ENCODE measurements around the gene ISX.

DNA sequence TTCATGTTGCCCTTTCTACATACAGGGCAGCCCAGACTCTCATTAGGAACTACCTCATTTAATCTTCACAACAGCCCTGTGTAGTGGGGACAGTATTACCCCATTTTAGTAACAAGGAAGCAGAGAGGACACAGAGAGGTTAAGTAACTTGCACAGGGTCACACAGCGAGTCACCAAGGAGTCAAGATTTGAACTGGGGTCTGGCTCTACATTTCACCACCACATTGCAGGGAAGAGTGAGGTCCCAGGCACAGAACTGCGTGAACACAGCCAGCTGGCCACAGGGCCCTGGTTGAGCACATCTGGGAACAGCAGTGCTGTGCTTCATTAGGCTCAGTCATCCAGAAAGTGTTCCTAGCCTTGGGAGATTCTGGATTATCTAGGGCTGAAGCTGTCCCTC lies 45.4 kb upstream of the ISX start:
- no peak for TF ChIP-seq CTCF (conservative IDR thresholded peaks at IDR 0.05; ENCODE audit: low read depth, low read length)
- TF ChIP-seq EZH2 (IDR thresholded peaks at IDR 0.05; ENCODE audit: borderline replicate concordance, low read depth, low read length, poor library complexity, severe bottlenecking), result no peak

Measured in A673 (cell line).